Stimulated activated CD4-positive, alpha-beta T cell treated with anti-CD3 and anti-CD28 coated beads, Interleukin-1b, Interleukin-23, amount 100 ng/mL, for 1 hour (primary cell): Measurements from ENCODE around the gene GH1.
"Not testable (repeated sequence)": the region's sequence is repeated elsewhere in the genome, so short reads cannot be mapped to it uniquely, and the experiment has no call there.

Experiments
- DNase-seq, 2 donors: peaks; one replicate each; pipeline ENCODE4 v3.0.0-alpha.2; 2020; ENCODE audit warnings: low read depth in 2 of 2

The GH1 gene

GRCh38 chr17:63896524-63897354, 21.9 kb downstream of the GH1 start, which contains the start of gene CSH1:
TSS of gene CSH1 (minus strand) at chr17:63896574. CDS start at chr17:63896511, 63 bp downstream.
- not testable (repeated sequence) for DNase-seq

GRCh38 chr17:63894821-63895220, 23.8 kb downstream of the GH1 start:
- DNase-seq: not testable (repeated sequence)

- not testable (repeated sequence) for DNase-seq
Measured at GRCh38 chr17:63894021-63894420, 24.6 kb downstream of the GH1 start.

- not testable (repeated sequence) for DNase-seq
Measured at GRCh38 chr17:63892316-63893037, 26.2 kb downstream of the GH1 start.

GRCh38 chr17:63889026-63889848, 29.4 kb downstream of the GH1 start:
- not testable (repeated sequence) for DNase-seq

GRCh38 chr17:63885119-63885518, 33.5 kb downstream of the GH1 start:
- DNase-seq: not testable (repeated sequence)

- DNase-seq: not testable (repeated sequence)
Measured at GRCh38 chr17:63882626-63883126, 36.0 kb downstream of the GH1 start.

- peak; percentile 32 to 45 for DNase-seq
Measured at GRCh38 chr17:63881935-63882601, 36.6 kb downstream of the GH1 start, which contains the start of gene GH2. TSS of gene GH2 (minus strand) at chr17:63881944. CDS start at chr17:63881801, 143 bp downstream.

GRCh38 chr17:63881337-63881736, 37.3 kb downstream of the GH1 start:
- not testable (repeated sequence) for DNase-seq

GRCh38 chr17:63880706-63881105, 37.9 kb downstream of the GH1 start:
- DNase-seq: no peak

GRCh38 chr17:63878413-63878812, 40.2 kb downstream of the GH1 start:
- not testable (repeated sequence) for DNase-seq

GRCh38 chr17:63874693-63875092, 43.9 kb downstream of the GH1 start:
- DNase-seq: not testable (repeated sequence)

GRCh38 chr17:63874061-63874626, 44.5 kb downstream of the GH1 start:
- not testable (repeated sequence) for DNase-seq

GRCh38 chr17:63873577-63873976, 45.1 kb downstream of the GH1 start, which contains the start of gene CSH2:
TSS of gene CSH2 (minus strand) at chr17:63873677. CDS start at chr17:63873614, 63 bp downstream.
- not testable (repeated sequence) for DNase-seq

GRCh38 chr17:63871646-63872365, 46.8 kb downstream of the GH1 start:
- not testable (repeated sequence) for DNase-seq

- not testable (repeated sequence) for DNase-seq
Measured at GRCh38 chr17:63870292-63870665, 48.4 kb downstream of the GH1 start.

- not testable (repeated sequence) for DNase-seq
Measured at GRCh38 chr17:63869491-63870291, 48.9 kb downstream of the GH1 start.
